Head of caudate nucleus (tissue), 42 donors: ENCODE measurements around the gene SSH3.

Experiments used
- DNase-seq, 42 donors: peaks; one replicate each; pipeline versions ENCODE4 v3.0.0 to v3.0.0-alpha.2; 2020 to 2021; ENCODE audit warnings: mixed read lengths in 7 of 42
- intact Hi-C: fragments of 100-400 bp; cut with DNase I; formaldehyde crosslinking; loops from one replicate; pipeline ENCODE4 v1.15.0; 2022

Gene SSH3

DNA sequence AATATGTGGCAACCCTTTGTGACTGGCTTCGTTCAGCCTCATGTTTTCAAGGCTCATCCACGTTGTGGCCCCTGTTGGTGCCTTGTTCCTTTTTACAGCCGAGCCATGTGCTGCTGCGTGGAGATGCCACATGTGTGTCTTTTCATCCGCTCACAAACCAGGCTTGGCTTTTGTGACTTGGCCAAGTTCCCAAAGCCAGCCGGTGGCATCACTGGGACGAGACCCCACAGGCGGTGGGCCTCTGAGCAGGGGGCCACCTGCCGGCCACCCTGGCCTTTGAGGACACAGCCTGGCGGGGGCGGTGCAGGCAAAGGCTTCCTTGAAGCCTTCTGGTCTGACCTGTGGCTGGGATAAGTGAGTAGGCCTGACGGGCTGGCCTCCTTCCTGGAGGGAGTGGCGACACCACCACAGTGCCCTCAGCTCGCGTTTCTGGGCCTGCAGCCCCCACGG is 26.5 kb upstream of the SSH3 start:
- DNase-seq = peak in 2 of 42 donors; percentile 12 to 13
- intact Hi-C loops = no loop called here

DNA sequence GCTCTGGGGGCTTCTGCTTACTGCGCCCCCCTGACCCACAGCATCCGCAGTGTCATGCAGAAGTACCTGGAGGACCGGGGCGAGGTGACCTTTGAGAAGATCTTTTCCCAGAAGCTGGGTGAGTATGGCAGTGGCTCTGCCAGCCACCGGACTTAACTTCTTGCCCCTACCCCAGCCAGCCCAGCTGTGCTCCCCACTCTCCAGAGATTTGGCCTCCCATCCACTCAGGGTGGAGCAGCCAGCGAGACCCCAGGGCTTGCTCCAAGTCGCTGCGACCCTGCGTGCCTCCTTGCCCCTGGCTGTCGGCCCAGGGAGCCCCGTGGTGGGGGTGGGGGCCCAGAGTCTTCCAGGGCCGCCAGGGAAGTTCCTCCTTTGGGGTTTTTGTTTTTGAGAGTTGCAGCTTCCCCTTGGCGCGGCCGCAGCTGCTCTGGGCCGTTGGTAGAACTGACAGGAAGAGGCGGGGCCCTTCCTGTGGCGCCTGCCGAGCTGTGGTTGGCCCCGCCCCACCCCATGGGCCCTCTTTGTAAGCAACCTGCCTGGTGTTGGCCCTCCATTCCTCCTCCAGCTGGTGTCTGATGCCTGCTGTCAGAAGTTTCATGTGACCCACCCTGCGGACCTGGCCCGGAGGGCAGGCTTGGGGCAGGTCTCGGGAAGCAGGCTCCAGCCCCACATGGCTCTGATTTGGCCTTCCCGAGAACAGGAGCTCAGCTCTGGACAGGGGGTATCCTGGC is 25.9 kb upstream of the SSH3 start:
- DNase-seq = peak in 34 of 42 donors; percentile 32 to 82 (median 58)
- intact Hi-C loops = no loop called here

DNA sequence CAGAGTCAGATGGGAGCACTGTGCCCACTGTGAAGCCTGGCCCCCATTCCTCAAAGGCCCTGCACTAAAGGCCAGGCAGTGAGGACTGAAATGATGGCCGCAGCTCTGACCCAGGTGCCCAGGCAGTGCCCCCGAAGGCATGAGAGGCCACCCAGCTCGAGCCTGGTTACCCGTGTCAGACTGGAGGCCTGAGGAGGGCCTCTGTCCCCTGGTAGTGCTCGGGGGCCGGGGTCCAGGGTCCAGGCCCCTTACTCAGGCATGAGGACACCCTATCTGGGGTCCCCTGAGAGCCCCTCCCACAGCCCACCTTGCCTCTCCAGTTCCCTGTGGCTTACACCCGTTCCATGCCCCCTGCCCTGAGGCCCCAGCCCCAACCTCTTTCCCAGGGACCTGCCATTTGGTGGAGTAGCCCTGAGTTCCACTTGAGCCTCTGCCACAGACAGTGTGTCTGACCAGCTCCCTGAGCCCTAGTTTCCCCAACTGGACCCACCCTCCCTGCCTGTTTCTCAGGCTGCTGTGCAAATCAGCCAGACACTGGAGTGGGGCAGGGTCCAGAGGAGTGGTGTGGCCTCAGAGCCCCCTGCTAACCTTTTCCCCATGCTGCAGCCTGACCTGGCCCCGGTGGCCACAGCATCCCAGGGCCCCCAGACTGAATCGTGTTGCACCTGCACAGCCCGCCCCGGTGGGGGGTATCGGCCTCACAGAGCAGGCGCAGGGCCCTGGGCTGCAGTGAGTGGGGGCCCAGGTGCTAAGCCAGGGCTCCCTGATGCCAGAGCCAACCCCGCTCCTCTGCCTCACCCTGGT is 25.0 kb upstream of the SSH3 start:
- intact Hi-C loops = no loop called here

DNA sequence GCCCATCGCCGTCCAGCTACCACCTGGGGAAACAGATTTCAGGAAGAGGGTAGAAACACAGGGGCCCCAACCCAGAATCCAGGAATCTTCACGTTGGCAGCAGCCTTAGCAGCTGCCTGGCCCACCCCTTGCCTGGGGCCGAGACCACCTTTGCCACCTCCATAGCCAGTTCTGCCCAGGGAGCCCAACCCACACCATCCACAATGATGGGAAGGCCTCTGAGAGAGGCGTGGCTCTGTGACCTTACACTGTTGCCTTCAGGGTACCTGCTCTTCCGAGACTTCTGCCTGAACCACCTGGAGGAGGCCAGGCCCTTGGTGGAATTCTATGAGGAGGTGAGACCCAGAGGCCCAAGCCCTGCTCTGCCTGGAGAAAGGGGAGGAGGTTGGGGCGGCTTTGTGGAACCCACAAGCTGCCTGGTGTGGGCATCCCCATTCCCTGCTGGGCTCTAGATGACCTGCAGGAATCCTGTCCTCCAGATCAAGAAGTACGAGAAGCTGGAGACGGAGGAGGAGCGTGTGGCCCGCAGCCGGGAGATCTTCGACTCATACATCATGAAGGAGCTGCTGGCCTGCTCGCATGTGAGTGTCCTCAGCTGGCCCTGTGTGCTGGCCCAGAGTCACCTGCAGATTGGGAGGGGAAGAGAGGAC is 24.3 kb upstream of the SSH3 start:
- intact Hi-C loops = no loop called here
- peak in 1 of 42 donors; percentile 2 for DNase-seq

More for the DNA sequence above, 25.0 kb upstream of the SSH3 start:
- peak in 1 of 42 donors; percentile 3 for DNase-seq

DNA sequence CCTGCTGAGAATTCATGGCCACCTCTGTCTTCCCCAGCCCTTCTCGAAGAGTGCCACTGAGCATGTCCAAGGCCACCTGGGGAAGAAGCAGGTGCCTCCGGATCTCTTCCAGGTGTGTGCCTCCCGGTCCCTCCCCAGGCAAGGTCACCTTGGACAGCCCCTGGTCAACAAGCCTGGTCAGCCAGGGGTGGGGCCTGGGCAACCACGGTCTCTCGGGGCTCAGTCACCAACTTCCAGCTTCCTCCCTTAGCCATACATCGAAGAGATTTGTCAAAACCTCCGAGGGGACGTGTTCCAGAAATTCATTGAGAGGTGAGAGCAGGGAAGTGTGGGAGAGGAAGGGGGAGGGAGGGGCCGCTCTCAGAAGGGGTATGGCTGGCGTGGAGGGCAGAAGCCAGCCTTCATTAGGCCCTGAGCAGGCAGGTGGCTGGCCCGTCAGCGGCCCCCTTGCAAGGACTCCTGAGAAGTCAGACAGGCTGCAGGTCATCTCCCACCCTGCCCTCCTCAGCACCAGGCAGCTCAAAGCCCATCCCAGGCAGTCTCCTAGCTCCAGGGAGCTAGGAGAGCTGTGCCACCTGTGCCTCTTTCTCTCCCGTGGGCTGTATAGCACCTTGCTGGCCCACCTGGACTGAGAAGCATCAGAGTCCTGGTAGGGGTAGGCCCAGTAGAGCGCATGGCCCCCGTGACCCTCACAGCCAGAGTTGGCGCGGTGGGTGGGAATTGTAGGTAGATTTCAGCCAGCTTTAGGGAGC is 23.6 kb upstream of the SSH3 start:
- DNase-seq = peak in 1 of 42 donors; percentile 2
- intact Hi-C loops = no loop called here

DNA sequence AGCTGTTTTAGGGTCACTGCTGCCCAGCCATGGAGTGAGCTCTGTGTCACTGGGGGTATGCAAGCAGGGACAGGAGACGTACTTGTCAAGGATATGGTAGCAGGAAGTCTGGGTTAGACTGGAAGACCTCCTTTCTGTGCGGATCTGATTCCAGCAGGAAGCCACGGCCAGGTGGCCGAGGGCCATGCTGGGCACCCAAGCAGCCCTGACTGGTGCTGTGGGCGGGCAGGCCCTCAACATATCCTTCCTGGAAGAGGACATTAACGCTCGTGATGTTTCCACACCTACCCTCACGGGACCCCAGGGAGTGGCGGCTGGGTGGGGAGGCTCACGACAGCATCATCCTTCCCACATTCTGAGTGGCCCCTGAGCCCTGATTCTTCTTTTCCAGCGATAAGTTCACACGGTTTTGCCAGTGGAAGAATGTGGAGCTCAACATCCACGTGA is 23.0 kb upstream of the SSH3 start:
- DNase-seq = no peak
- intact Hi-C loops = no loop called here

DNA sequence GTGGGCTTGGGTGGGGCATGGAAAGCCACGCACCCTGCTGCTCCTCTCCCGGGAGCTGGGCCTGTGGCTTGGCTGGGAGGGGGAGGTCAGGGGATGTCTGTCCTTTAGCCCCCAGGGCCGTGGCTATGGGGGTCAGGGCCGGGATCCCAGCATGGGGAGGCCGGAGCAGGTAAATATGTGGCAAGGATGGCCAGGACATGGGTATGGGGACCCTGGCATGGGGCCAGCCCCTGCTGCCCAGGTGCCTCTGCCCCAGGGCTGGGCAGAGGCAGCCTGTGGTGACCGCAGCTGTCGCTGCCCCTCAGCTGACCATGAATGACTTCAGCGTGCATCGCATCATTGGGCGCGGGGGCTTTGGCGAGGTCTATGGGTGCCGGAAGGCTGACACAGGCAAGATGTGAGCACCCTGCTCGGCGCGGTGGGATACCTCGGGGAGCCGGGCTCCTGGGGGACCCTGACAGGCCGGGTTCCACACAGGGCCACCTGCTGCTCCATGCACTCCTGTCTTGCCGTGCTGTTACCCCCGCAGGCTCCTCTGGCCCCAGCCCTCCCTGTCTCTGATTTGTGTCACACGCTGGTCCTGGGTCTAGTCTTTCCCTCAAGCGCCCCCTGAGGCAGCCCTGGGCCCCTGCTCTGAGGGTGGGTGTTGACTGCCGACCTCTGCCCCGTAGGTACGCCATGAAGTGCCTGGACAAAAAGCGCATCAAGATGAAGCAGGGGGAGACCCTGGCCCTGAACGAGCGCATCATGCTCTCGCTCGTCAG is 22.4 kb upstream of the SSH3 start:
- peak in 1 of 42 donors; percentile 2 for DNase-seq
- intact Hi-C loops = no loop called here

DNA sequence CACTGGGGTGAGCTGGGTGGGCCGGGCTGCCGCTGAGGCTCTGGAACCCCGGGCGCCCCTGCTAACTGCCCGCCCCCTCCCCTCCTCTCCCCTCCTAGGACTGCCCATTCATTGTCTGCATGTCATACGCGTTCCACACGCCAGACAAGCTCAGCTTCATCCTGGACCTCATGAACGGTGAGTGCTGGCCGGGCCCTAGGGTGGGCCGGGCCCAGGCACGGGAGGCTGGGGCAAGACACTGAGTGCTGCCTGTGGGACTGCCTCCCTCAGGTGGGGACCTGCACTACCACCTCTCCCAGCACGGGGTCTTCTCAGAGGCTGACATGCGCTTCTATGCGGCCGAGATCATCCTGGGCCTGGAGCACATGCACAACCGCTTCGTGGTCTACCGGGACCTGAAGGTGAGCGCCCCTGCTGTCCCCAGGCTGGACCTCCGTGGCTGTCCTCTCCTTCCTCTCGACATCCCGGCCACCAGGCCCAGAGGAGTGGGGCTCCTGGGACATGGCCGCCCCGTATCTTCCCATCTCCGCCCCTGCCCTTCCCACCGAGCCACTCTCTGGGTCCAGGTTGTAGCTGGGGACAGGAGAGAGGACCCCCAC is 21.7 kb upstream of the SSH3 start:
- no peak for DNase-seq
- intact Hi-C loops = no loop called here

DNA sequence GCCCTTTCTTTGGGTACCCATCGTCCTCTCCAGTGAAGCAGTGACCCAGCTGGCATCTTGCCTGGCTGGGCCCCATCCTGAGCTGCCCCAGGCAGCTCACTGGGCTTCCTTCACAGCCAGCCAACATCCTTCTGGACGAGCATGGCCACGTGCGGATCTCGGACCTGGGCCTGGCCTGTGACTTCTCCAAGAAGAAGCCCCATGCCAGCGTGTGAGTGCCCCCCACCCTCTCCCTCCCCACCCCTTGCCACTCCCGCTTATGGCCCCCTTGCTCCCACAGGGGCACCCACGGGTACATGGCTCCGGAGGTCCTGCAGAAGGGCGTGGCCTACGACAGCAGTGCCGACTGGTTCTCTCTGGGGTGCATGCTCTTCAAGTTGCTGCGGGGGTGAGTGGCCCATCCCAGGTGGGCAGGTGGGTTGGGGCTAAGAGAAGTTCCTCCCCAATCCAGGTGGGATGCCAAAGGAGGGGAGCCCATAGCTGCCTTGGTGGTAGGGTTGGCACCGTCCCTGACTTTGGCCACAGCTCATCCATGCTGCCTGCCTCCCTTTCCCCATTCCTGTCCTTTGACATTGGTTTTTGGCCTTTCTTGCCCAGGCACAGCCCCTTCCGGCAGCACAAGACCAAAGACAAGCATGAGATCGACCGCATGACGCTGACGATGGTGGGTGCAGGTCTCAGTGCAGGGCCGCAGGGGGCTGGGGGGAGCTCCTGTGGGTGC is 21.0 kb upstream of the SSH3 start:
- intact Hi-C loops = no loop called here
- peak in 1 of 42 donors; percentile 1 for DNase-seq

DNA sequence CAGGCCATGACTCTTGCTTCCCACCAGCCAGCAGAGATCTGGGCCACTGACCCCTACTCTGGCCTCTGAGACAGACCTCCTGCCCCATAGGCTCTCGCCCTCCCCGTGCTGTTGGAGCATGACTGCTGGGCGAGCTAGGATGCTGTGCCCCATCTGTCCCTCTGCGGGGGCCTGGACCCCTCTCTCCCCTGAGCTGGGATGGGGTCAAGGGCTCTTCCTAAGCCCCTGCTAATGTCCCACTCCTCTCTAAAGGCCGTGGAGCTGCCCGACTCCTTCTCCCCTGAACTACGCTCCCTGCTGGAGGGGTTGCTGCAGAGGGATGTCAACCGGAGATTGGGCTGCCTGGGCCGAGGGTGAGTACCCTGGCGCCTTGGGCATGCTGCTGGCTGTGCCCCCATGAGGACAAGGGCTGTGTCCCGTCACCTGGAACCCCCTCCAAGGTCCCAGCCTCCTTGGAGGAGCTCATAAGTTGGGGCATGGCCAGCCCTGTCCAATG is 20.4 kb upstream of the SSH3 start:
- intact Hi-C loops = no loop called here
- peak in 1 of 42 donors; percentile 2 for DNase-seq

DNA sequence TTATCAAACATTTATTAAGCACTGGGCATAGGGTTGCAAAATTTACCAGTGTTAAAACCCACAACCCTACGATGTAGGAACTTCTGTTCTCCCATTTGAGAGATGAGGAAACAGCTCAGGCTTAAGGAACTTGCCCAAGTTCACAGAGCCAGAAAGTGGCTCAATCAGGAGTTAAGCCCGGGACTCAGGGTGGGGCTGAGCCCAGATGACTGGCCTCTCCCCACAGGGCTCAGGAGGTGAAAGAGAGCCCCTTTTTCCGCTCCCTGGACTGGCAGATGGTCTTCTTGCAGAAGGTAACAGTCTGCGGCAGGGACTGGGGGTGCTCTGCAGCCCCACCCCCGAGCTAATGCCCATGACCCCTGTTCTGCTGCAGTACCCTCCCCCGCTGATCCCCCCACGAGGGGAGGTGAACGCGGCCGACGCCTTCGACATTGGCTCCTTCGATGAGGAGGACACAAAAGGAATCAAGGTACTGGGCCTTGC is 19.8 kb upstream of the SSH3 start:
- intact Hi-C loops = no loop called here
- peak in 1 of 42 donors; percentile 3 for DNase-seq

DNA sequence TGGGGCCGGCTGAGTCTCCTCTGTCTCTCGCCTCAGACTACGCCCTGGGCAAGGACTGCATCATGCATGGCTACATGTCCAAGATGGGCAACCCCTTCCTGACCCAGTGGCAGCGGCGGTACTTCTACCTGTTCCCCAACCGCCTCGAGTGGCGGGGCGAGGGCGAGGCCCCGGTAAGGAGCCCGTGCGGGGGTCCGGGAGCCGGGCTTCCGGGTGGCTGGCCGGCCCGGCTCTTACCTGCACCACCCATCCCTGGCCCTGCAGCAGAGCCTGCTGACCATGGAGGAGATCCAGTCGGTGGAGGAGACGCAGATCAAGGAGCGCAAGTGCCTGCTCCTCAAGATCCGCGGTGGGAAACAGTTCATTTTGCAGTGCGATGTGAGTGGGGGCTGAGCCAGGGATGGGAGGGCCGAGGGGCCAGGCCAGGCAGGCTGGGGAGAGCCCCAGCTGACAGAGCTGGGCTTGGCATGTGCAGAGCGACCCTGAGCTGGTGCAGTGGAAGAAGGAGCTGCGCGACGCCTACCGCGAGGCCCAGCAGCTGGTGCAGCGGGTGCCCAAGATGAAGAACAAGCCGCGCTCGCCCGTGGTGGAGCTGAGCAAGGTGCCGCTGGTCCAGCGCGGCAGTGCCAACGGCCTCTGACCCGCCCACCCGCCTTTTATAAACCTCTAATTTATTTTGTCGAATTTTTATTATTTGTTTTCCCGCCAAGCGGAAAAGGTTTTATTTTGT is 18.4 kb upstream of the SSH3 start:
- intact Hi-C loops = no loop called here
- DNase-seq = peak in 1 of 42 donors; percentile 4

DNA sequence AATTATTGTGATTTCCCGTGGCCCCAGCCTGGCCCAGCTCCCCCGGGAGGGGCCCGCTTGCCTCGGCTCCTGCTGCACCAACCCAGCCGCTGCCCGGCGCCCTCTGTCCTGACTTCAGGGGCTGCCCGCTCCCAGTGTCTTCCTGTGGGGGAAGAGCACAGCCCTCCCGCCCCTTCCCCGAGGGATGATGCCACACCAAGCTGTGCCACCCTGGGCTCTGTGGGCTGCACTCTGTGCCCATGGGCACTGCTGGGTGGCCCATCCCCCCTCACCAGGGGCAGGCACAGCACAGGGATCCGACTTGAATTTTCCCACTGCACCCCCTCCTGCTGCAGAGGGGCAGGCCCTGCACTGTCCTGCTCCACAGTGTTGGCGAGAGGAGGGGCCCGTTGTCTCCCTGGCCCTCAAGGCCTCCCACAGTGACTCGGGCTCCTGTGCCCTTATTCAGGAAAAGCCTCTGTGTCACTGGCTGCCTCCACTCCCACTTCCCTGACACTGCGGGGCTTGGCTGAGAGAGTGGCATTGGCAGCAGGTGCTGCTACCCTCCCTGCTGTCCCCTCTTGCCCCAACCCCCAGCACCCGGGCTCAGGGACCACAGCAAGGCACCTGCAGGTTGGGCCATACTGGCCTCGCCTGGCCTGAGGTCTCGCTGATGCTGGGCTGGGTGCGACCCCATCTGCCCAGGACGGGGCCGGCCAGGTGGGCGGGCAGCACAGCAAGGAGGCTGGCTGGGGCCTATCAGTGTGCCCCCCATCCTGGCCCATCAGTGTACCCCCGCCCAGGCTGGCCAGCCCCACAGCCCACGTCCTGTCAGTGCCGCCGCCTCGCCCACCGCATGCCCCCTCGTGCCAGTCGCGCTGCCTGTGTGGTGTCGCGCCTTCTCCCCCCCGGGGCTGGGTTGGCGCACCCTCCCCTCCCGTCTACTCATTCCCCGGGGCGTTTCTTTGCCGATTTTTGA is 17.5 kb upstream of the SSH3 start:
- intact Hi-C loops = no loop called here
- peak in 1 of 42 donors; percentile 3 for DNase-seq

DNA sequence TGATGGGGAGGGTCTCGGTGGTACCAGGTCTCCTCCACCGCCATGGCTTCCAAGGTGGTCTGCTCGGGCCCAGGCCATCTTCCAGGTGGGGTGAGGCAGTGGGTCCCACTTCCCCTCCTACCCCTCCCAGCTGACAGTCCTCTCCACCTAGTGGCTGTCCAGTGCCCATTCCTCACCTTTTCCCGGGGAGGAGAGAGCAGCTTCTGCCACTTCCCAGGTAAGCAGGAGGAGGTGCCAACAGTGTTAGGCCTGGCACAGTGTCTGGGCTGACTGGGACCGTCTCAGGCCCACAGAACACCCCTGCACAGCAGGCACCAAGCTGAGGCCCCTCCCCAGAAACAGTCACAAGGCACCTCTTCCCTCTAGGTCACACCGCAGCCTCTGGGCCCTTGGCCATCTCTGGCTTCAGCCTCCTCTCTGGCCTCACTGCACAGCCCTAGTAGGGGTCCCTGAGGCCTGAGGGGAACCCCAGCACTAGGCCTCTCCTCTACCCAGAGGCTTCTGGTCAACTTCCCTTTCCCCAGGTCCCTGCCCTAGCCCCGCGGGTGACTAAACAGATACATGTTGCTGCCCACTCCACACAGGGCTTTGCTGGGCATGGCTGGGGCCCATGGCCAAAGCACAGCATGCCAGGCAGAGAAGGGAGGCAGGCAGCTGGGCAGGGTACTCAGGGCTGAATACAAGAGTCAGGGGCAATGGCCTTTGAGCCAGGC is 16.6 kb upstream of the SSH3 start:
- peak in 7 of 42 donors; percentile 3 to 60 (median 35) for DNase-seq
- intact Hi-C loops = no loop called here
